Measurements from ENCODE around the gene TMEM38B.

DNA sequence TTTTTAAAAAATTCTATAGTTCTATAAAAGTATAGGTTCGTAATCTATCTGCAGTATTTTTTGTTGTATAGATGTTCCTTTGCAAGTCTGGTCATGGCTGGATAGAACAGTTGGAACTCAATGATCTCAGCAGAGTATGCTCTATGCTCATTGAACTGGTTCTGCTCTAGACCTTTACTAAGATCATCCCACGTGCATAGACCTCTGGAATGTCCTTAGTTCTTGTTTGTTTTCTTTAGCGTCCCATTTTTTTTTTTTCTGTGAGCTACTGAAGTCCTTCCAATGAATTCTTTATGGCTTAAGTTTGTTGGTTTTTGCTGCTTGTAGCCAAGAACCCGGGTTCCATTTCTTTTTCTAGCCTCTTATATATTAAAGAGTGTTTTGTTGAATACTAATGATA is 3.5 kb downstream of the TMEM38B start:
- TF ChIP-seq, protein P1, sequence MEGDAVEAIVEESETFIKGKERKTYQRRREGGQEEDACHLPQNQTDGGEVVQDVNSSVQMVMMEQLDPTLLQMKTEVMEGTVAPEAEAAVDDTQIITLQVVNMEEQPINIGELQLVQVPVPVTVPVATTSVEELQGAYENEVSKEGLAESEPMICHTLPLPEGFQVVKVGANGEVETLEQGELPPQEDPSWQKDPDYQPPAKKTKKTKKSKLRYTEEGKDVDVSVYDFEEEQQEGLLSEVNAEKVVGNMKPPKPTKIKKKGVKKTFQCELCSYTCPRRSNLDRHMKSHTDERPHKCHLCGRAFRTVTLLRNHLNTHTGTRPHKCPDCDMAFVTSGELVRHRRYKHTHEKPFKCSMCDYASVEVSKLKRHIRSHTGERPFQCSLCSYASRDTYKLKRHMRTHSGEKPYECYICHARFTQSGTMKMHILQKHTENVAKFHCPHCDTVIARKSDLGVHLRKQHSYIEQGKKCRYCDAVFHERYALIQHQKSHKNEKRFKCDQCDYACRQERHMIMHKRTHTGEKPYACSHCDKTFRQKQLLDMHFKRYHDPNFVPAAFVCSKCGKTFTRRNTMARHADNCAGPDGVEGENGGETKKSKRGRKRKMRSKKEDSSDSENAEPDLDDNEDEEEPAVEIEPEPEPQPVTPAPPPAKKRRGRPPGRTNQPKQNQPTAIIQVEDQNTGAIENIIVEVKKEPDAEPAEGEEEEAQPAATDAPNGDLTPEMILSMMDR (IDR thresholded peaks at IDR 0.05; ENCODE audit: extremely low read depth in 1 of 2, insufficient read depth in 1 of 2, low read depth in 1 of 2, low read length in 2 of 2) = no peak
- TF ChIP-seq POLR2A (IDR thresholded peaks at IDR 0.05; ENCODE audit: low read depth, low read length) = no peak
- TF ChIP-seq EZH2 (IDR thresholded peaks at IDR 0.05; ENCODE audit: borderline replicate concordance, low read depth, low read length, severe bottlenecking) = no peak
- TF ChIP-seq GATA2 (IDR thresholded peaks at IDR 0.05; ENCODE audit: insufficient read depth, insufficient read length, low read depth, low read length) = no peak
- TF ChIP-seq JUN (IDR thresholded peaks at IDR 0.05; ENCODE audit: borderline replicate concordance, insufficient read depth, insufficient read length, low read depth) = no peak
- no peak for TF ChIP-seq POLR2AphosphoS5 (IDR thresholded peaks at IDR 0.05; ENCODE audit: insufficient read depth, low read depth, low read length)
